ENCODE measurements around the gene SH3BP5.

GRCh38 chr3:15246186-15246585 is 86.2 kb downstream of the SH3BP5 start:
- TF ChIP-seq CTCF (IDR thresholded peaks at IDR 0.05 in 2 of 3, conservative IDR thresholded peaks at IDR 0.05 in 1 of 3; ENCODE audit: borderline replicate concordance in 1 of 3, insufficient read depth in 1 of 3, low read depth in 2 of 3, low read length in 2 of 3), result no peak
- no peak for TF ChIP-seq EZH2 (IDR thresholded peaks at IDR 0.05)
- no peak for TF ChIP-seq RAD21 (IDR thresholded peaks at IDR 0.05; ENCODE audit: low read depth)
- no peak for TF ChIP-seq ZNF274 (IDR thresholded peaks at IDR 0.05; ENCODE audit: low read depth, low read length)
- no peak for TF ChIP-seq SIN3A (IDR thresholded peaks at IDR 0.05; ENCODE audit: low read depth)
- no peak for TF ChIP-seq POLR2A (IDR thresholded peaks at IDR 0.05; ENCODE audit: borderline replicate concordance, extremely low read depth, insufficient read depth, insufficient read length)
- TF ChIP-seq CEBPB (IDR thresholded peaks at IDR 0.05; ENCODE audit: low read depth), result no peak
- TF ChIP-seq EZH2phosphoT487 (IDR thresholded peaks at IDR 0.05; ENCODE audit: borderline replicate concordance), result no peak
- no peak for TF ChIP-seq ZBTB33 (IDR thresholded peaks at IDR 0.05; ENCODE audit: extremely low read depth, insufficient replicate concordance, low read length)
- no peak for TF ChIP-seq ELF1 (IDR thresholded peaks at IDR 0.05; ENCODE audit: borderline replicate concordance, low read depth)
- TF ChIP-seq YY1 (IDR thresholded peaks at IDR 0.05; ENCODE audit: extremely low read depth, insufficient replicate concordance, low read depth, low read length), result no peak
- no peak for TF ChIP-seq SP1 (IDR thresholded peaks at IDR 0.05; ENCODE audit: low read depth)
- TF ChIP-seq EGR1 (IDR thresholded peaks at IDR 0.05; ENCODE audit: low read depth), result no peak
